Left ventricle myocardium superior (tissue), 1 donor: ENCODE measurements around the gene LUC7L2. TPM values are rescaled to one million over a fixed set of nuclear protein-coding genes. Genes with fewer than 3 reads are reported as not detected.
"Not testable (repeated sequence)": the region's sequence is repeated elsewhere in the genome, so short reads cannot be mapped to it uniquely, and the experiment has no call there.

Source experiments
- ATAC-seq: fragments of 200-7000 bp; cut with Tn5 transposase; one replicate; pipeline ENCODE4 v1.9.1; 2020; ENCODE audit warnings: mild to moderate bottlenecking, moderate library complexity
- DNase-seq: peaks from one replicate; pipeline ENCODE4 v3.0.0-alpha.2; 2020
- intact Hi-C: fragments of 100-400 bp; cut with micrococcal nuclease; formaldehyde crosslinking; loops from one replicate; pipeline ENCODE4 v1.11.0; 2022
- long read RNA-seq: library from polyadenylated mRNA; unstranded; transcript quantifications from one replicate; pipeline ENCODE4 v2.0.0, GENCODE V29; 2021
- total RNA-seq: library from RNA; stranded (reverse); fragmentation: NEBNext Ultra II Directional; extraction: Animal tissue kit (Norgen Biotek cat#: 25700); gene quantifications from one replicate; pipeline ENCODE4 v1.2.1, GENCODE V29; 2021
- donor health status: DM: no; HTN: yes; CAD: no; lungs with severe emphysema.

Gene LUC7L2
- 49.9 TPM for total RNA-seq
- long read RNA-seq, transcript LUC7L2-202 (10 exons, 2,645 nt), result major isoform, 147 of 215 reads
- long read RNA-seq, partial matches to known transcripts, result 44 of 215 reads
- long read RNA-seq, other reads (novel, unspliced or antisense), result 21 of 215 reads

GRCh38 chr7:139359366-139360209, at the start of gene LUC7L2:
Gene LUC7L2 (plus strand): TSS chr7:139359894. CDS start chr7:139360262, 368 bp downstream.
- intact Hi-C loops, result no loop called here
- DNase-seq (peak; percentile 100), ATAC-seq (peak; percentile 95)

DNA sequence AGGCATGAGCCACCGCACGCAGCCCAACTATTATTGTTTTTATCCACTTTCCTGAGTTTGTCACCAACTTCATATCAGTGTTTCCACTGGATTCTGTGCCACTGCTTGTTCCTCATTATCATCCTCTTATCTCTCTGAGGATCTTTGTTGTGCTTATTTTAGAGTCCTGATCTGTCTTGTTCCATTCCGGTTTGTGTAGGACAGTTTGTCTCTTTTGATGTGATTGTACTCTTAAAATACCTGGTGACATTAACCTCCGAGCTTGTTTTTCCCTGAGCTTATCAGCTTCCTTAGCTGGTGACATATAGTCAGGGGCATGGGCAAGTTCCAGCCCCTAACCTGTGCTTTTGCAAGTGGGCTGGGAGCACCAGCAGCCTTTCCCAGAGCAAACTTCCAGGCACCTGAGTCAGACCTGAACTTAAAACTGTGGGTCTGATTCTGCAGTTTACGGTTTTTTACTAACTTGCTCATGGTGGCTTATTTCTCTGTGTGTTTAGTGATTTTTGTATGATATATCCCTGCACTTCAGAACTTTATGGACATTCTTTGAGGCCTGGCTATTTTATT, 41.7 kb upstream of the LUC7L2 start:
- ATAC-seq (no peak), DNase-seq (no peak)
- intact Hi-C loops, result no loop called here

DNA sequence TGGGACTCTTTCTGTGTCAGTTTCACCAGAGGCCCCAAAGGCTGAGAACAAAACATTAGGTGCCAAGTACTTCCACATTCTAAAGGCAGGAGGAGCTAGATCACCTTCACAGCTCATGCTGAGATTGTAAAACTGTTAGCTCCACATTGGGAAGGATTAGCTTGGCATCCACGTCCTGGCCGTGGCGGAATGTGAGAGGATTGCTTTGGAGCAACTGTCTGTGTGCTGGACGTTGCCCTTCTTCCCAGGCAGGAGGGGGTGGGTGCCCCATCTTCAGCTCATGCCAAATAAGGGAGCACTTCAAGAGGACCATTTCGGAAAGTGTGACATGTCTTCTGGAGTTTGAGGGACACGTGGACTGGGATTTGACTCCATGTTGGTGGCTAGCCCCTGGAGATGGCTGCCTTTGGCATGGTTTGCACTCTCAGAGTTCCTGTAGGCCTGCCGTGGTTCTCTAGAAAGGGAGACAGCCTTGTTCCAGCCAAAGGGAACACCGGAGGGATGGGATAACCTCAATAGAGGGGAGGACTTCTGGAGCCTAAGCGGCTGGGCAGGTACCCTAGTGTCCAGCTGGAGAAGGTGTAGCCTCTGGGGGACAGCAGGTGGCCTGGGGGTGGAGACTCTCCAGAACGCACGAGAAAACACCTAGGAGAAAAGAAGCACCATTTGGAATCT, 38.5 kb upstream of the LUC7L2 start:
- ATAC-seq, result no peak
- intact Hi-C loops, result no loop called here
- no peak for DNase-seq

DNA sequence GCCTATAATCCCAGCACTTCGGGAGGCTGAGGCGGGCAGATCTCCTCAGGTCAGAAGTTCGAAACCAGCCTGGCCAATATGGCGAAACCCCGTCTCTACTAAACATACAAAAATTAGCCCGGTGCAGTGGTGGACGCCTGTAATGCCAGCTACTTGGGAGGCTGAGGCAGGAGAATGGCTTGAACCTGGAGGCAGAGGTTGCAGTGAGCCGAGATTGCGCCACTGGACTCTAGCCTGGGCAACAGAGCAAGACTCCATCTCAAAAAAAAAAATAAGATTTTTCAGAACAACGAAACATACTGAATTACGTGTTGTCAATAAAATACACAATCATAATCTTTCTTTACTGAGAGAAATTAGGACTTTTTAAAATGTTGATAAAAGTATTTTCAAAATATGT, 35.0 kb upstream of the LUC7L2 start:
- DNase-seq, ATAC-seq, intact Hi-C loops: not testable (repeated sequence)

- intact Hi-C loops, result no loop called here
- ATAC-seq, result no peak
These were observed 31.3 kb upstream of the LUC7L2 start for GRCh38 chr7:139328375-139328774.

DNA sequence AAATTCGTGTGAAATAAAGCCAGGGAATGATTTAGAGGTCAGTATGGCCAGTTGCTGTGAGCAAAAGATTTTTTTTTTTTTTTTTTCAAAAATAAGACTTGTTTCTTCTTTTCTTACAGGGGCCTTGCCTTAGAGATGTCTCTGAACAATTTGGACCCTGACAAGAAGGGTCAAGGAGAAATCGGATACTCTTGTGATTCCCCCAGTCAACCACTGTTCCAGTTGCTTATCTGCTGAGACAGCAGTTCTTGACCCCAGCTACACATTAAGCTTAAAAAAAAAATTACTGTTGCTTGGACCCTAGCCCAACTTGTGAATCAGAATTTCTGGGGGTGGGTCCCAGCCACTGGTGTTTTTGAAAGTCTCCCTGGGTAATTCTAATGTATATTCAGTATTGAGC, 30.6 kb upstream of the LUC7L2 start:
- intact Hi-C loops, result no loop called here
- ATAC-seq (no peak), DNase-seq (no peak)

More at GRCh38 chr7:139328375-139328774, 31.3 kb upstream of the LUC7L2 start:
- no peak for DNase-seq

- DNase-seq (no peak), ATAC-seq (no peak)
- intact Hi-C loops, result no loop called here
These were observed 29.2 kb upstream of the LUC7L2 start for GRCh38 chr7:139330333-139331030.

GRCh38 chr7:139332697-139333359, 26.9 kb upstream of the LUC7L2 start:
- intact Hi-C loops, result no loop called here
- ATAC-seq, result no peak
- DNase-seq, result no peak

DNA sequence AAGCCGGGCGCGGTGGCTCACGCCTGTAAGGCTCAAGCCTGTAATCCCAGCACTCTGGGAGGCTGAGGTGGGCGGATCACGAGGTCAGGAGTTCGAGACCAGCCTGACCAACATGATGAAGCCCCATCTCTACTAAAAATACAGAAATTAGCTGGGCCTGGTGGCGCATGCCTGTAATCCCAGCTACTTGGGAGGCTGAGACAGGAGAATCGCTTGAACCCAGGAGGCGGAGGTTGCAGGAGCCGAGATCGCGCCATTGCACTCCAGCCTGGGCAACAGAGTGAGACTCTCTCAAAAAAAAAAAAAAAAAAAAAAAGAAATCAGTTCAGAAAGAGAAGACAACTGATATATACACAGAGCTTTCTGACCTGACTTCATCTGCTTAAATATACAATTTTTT, 26.3 kb upstream of the LUC7L2 start:
- intact Hi-C loops, DNase-seq, ATAC-seq: not testable (repeated sequence)

- intact Hi-C loops, result no loop called here
- no peak for DNase-seq
These were observed 25.1 kb upstream of the LUC7L2 start for GRCh38 chr7:139334399-139335150.

DNA sequence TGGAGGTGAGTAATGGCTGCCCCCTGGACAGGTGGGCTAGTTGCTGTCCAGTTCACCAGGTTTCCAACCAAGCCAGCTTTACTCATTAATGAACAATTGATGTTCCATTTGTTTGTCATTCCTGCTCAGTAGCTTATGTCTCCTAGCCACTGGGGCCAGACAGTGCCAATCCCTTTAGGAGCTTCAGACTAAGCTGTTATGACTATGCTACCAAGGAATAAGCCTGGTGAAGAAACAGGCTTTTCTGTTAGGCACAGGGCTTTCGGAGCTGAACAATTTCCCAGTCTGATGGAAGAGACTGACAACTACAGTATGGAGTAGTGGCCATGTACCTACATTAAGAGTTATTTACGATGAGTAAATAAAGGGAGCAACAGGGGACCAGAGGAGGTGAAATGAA, 20.7 kb upstream of the LUC7L2 start:
- ATAC-seq (no peak), DNase-seq (no peak)
- intact Hi-C loops, result no loop called here

More at GRCh38 chr7:139334399-139335150, 25.1 kb upstream of the LUC7L2 start:
- no peak for ATAC-seq

DNA sequence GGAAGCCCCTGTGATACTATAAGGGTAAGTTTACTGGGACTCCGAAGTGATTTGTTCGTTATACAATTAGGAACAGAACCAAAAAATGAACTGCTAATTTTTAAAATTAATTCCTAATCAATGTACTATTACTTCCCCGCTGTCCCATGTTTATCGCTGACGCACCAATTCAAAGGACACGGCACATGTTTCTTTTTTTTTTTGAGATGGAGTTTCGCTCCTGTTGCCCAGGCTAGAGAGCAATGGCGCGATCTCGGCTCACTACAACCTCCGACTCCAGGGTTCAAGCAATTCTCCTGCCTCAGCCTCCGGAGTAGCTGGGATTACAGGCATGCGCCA, 20.0 kb upstream of the LUC7L2 start:
- intact Hi-C loops, result no loop called here
- no peak for DNase-seq
- ATAC-seq, result no peak

- ATAC-seq, result peak; percentile 87
- intact Hi-C loops, result no loop called here
- peak; percentile 98 for DNase-seq
These were observed 19.5 kb upstream of the LUC7L2 start for GRCh38 chr7:139340037-139340807.

- no peak for ATAC-seq
- DNase-seq, result no peak
- intact Hi-C loops, result no loop called here
These were observed 19.0 kb upstream of the LUC7L2 start for GRCh38 chr7:139340808-139341057.

DNA sequence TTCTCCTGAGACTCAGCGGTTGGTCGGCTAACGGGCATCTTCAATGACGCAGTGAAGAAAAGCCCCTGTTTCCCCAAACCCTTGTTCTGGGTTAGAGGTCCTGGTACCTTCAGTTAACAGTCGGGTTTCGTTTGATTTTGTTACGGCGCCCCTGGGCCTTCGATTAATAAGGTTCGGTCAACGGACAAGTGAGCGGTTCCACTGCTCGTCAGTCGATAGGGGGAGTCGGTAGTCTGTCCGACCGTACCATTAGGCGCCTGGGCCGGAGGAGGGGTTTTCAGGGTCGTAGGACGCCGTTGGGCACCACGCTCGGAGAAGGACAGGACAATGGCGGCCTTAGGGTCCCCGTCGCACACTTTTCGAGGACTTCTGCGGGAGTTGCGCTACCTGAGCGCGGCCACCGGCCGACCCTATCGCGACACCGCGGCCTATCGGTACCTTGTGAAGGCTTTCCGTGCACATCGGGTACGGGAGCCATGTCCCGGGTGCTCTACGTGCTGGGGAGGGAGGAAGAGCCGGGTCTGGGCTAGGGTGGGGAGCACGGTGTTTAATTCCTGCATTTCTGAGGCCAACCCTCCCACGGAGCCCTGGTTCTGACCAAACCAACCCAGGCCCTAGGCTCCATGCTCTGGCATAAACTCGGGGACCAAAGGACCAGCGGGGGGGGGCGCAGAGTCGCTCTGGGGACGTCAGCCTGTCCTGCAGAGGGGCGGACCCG, 18.5 kb upstream of the LUC7L2 start, which contains the start of gene FMC1:
FMC1 (plus strand) TSS at position 280 of the 718 bp plus-strand sequence; CDS start at position 328, 48 bp downstream.
- ATAC-seq, result peak; percentile 84
- peak; percentile 93 for DNase-seq
- intact Hi-C loops, result no loop called here

GRCh38 chr7:139341776-139342226, 17.9 kb upstream of the LUC7L2 start:
- DNase-seq (no peak), ATAC-seq (no peak)
- intact Hi-C loops, result no loop called here

- intact Hi-C loops, result no loop called here
- ATAC-seq (no peak), DNase-seq (no peak)
These were observed 14.7 kb upstream of the LUC7L2 start for GRCh38 chr7:139345042-139345441.
